Measurements from ENCODE around the gene GORAB. TPM values are rescaled to one million over a fixed set of nuclear protein-coding genes. Genes with fewer than 3 reads are reported as not detected.
A peak's percentile ranks its signal among the peaks of the same experiment; 100 is the strongest.

The GORAB gene, protein sequence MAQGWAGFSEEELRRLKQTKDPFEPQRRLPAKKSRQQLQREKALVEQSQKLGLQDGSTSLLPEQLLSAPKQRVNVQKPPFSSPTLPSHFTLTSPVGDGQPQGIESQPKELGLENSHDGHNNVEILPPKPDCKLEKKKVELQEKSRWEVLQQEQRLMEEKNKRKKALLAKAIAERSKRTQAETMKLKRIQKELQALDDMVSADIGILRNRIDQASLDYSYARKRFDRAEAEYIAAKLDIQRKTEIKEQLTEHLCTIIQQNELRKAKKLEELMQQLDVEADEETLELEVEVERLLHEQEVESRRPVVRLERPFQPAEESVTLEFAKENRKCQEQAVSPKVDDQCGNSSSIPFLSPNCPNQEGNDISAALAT
- total RNA-seq (2021), result 10.9 and 13.6 TPM in 2 replicates
- percentile 89 among the genes with signal in this experiment for Bru-seq, nascent RNA
- percentile 68 among the genes with signal in this experiment for BruChase-seq, experiment 1, labeled RNA remaining after a 2-hour chase
- BruChase-seq, experiment 2, labeled RNA remaining after a 6-hour chase, result percentile 60 among the genes with signal in this experiment
- long read RNA-seq, transcript GORAB-202 (5 exons, 2,189 nt), result major isoform, 19 of 32 reads
- long read RNA-seq, partial matches to known transcripts, result 1 of 32 reads
- long read RNA-seq, other reads (novel, unspliced or antisense), result 12 of 32 reads

DNA sequence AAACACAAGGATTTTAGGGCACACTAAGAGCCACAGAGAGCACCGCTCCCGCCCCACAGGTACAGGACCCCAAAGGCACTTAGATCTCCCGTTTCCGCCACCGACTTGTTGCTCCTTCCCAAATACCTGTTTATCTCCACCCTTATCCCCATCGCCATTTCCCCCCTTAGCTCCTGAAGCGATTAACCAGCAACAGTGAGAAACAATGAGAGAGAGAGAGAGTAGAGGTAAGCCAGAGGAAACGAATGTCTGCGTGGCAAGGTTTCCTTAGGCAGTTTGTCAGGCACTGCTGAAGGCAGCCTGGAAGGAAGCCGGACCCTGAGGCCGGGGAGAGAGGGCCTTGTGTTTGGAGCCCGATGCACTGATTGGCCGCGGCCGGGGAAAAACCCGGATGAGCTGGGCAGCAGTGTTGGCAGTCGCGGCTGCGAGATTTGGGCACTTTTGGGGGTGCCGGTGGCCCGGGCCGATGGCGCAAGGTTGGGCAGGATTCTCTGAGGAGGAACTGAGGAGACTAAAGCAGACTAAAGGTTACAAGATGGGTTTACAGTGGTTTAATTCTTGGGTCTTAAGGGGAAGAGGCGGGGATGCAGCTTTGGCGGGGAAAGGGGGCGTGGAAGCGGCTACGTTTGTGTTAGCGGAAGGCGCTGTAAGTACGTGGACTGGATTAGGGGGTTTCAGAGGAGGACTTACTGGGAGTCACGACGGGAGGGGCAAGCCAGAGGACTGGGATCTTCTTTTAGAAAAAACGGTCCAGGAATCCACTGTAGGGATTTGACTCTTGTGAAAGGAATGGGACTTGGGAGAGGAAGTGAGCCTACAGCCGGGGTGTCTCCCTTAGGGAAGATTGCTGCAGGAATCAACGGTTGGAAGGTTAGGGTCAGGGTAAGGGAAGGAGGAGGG lies at the start of gene GORAB:
Gene GORAB (plus strand): TSS at position 409 of the 900 bp plus-strand sequence. CDS start 58 bp downstream, at position 467.
- Histone ChIP-seq H3K27ac (ENCODE audit: low read depth, low read length, poor library complexity, severe bottlenecking) (peak within 1 kb of the TSS; percentile 93), H3K4me1 (ENCODE audit: insufficient read depth, low read length, poor library complexity, severe bottlenecking) (no peaks in the 10 kb centered on the region), H3K9me3 (ENCODE audit: low read depth, low read length, poor library complexity, severe bottlenecking) (no peaks in the 10 kb centered on the region), H3K27me3 (replicated peaks; ENCODE audit: insufficient read depth, low read depth, low read length, poor library complexity) (no peaks in the 10 kb centered on the region), H3K36me3 (ENCODE audit: insufficient read depth, low read length, poor library complexity, severe bottlenecking) (no peaks in the 10 kb centered on the region), H3K4me3 (ENCODE audit: low read depth, low read length, poor library complexity, severe bottlenecking) (peak within 1 kb of the TSS; percentile 62)
- TF ChIP-seq, protein P1, sequence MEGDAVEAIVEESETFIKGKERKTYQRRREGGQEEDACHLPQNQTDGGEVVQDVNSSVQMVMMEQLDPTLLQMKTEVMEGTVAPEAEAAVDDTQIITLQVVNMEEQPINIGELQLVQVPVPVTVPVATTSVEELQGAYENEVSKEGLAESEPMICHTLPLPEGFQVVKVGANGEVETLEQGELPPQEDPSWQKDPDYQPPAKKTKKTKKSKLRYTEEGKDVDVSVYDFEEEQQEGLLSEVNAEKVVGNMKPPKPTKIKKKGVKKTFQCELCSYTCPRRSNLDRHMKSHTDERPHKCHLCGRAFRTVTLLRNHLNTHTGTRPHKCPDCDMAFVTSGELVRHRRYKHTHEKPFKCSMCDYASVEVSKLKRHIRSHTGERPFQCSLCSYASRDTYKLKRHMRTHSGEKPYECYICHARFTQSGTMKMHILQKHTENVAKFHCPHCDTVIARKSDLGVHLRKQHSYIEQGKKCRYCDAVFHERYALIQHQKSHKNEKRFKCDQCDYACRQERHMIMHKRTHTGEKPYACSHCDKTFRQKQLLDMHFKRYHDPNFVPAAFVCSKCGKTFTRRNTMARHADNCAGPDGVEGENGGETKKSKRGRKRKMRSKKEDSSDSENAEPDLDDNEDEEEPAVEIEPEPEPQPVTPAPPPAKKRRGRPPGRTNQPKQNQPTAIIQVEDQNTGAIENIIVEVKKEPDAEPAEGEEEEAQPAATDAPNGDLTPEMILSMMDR (conservative IDR thresholded peaks at IDR 0.05; ENCODE audit: low read depth, low read length), result no peak
- TF ChIP-seq EZH2 (IDR thresholded peaks at IDR 0.05; ENCODE audit: borderline replicate concordance, low read depth, low read length, poor library complexity, severe bottlenecking), result no peak
- intact Hi-C loops (cut with micrococcal nuclease; ENCODE audit: unreplicated experiment), result loop anchor here (5.0 kb wide), 1 partner anchor 130 kb away; the partner anchor contains the start of gene PRRX1
- BruUV-seq (replicated peaks), result no TSS peak
- ChIA-PET CTCF (interaction anchor here (0.6 kb wide), 1 partner anchor 364 kb away, joined by 3 read pairs; no protein-coding TSS in a partner anchor), POLR2A (ENCODE audit: low non-redundant PET) (interaction anchor here (0.6 to 0.7 kb wide), 3 partner anchors 8 to 253 kb away, joined by 5 to 21 read pairs (median 6); no protein-coding TSS in a partner anchor)
- peak; percentile 96 for DNase-seq (ENCODE audit: low spot score)

DNA sequence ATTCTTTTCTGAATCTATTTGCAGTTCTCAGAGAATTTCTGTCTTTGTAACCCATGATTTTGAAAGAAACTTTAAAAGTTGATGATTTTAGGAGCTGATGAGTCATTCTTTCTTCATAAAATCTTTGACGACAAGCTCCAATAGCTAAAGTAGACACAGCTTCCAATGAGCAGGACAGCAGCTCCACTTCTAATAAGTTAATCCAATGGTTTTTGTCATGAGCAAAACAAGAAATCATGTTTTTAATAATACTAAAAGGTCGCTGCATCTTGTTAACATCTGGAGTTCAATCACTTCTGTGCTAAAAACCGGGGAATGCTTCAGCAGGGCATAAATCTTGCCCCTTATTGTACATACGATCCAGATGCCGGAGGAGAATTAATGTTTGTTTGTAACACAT lies 48.9 kb upstream of the GORAB start:
- intact Hi-C loops (cut with micrococcal nuclease; ENCODE audit: unreplicated experiment), result no loop called here

More for the DNA sequence above, 48.9 kb upstream of the GORAB start:
- CTCF ChIA-PET, result no interaction called here
- BruUV-seq (replicated peaks), result no TSS peak
- no peak overlapping the region for H3K27ac ChIP-seq (ENCODE audit: low read depth, low read length, poor library complexity, severe bottlenecking)
- H3K4me3 ChIP-seq (ENCODE audit: low read depth, low read length, poor library complexity, severe bottlenecking), result no peak overlapping the region
- TF ChIP-seq, protein P1 (conservative IDR thresholded peaks at IDR 0.05; ENCODE audit: low read depth, low read length), result no peak
- TF ChIP-seq EZH2 (IDR thresholded peaks at IDR 0.05; ENCODE audit: borderline replicate concordance, low read depth, low read length, poor library complexity, severe bottlenecking), result no peak
- no peak for DNase-seq (ENCODE audit: low spot score)
- no peaks in the 10 kb centered on the region for H3K9me3 ChIP-seq (ENCODE audit: low read depth, low read length, poor library complexity, severe bottlenecking)
- no peaks in the 10 kb centered on the region for H3K4me1 ChIP-seq (ENCODE audit: insufficient read depth, low read length, poor library complexity, severe bottlenecking)
- H3K36me3 ChIP-seq (ENCODE audit: insufficient read depth, low read length, poor library complexity, severe bottlenecking), result no peaks in the 10 kb centered on the region
- POLR2A ChIA-PET (ENCODE audit: low non-redundant PET), result interaction anchor here (0.7 kb wide), 1 partner anchor 8 kb away, joined by 3 read pairs; no protein-coding TSS in a partner anchor
- peaks cover 72% of the 10 kb centered on the region for H3K27me3 ChIP-seq (replicated peaks; ENCODE audit: insufficient read depth, low read depth, low read length, poor library complexity)

All from A673 (cell line).